NCI-H2081 (cell line): Measurements from ENCODE around the gene LAMA2.
A peak's percentile ranks its signal among the peaks of the same experiment; 100 is the strongest.

Experiments
- DNase-seq, 2 experiments: peaks; one replicate each; lab custom pipeline; 2025; lab: John Stamatoyannopoulos, UW

Gene LAMA2

DNA sequence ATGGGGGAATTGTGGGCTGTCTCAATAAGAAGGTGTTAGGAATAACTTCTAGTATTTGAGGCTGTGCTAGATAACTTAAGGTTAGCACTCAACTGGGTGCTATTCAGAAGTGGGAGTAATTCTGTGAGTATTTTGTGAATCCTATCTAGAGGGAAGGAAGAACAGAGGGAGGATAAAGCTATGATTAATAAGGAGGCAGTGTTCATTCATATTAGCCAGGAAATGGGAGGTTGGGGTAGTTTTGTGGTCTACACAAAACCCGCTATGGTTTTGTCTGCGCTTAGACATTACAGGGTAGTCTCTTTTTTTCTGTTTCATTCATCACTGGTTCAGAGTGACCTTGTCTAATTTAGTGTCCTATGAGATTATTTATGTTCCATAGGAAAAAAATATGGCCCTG lies 486.0 kb downstream of the LAMA2 start:
- DNase-seq = no peak

DNA sequence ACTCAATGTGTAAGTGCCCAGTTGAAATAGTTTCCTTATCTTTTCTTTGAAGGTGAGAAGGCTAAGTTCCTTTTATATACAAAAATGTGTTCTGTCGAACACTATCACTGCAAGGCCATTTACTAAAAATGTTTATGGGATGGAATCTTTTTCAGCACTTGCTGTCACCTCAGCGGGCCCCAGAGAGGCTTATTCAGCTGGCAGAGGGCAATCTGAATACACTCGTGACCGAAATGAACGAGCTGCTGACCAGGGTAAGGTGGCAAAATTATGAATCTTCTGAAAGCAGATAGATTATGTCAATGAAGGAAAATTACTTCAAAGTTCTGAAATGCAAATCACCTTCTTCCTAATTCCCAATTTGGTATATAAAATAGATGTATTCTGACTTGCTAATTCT lies 486.8 kb downstream of the LAMA2 start:
- DNase-seq = no peak

DNA sequence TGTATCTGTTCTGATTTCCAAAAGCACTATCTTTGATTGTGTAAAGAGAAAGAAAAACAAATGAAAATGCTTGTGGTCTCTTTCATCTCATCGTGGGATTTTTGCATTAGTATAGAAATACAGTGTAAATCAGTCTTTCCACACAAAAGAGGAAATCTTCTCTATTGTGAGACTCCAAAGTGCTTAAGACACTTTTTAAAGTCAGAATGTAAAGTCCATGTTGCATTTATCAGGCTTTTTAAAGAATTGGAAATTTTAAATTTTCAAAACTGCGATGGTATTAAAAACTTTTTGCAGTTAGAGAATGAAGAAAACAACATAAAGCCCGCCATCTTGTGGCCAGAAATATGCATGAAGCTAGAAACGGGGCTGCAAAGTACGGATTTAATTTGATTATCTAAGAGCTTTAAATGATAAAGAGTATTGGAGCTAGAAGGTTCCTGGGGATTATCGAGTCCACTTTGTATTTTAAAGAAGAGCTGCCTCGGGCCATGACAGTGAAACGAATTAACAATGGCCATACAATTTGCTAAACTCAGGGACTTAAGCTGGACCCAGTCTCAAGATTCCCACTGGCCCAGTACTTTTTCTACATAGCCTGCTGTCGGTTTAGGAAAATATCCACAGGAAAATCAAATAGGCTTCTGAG lies 487.5 kb downstream of the LAMA2 start:
- peak in 1 of 2 experiments; percentile 10 for DNase-seq

DNA sequence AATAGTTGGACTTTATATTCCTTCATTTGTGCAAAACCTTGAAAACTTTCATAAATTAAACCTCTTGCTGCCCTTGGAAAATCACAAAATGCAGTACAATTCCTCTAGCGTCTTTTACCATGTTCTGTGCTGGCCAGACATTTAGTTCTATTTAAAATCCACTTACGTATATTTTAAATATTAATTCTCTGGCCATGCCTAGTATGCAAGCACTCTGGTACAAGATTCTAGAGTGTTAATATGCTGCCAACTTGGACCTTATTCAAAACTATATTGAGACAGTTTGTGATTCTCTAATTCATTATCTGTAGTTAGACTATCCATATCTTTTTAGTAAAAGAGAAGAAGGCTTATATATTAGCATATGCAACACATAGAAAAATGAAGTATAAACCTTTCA lies 498.9 kb downstream of the LAMA2 start:
- no peak for DNase-seq

DNA sequence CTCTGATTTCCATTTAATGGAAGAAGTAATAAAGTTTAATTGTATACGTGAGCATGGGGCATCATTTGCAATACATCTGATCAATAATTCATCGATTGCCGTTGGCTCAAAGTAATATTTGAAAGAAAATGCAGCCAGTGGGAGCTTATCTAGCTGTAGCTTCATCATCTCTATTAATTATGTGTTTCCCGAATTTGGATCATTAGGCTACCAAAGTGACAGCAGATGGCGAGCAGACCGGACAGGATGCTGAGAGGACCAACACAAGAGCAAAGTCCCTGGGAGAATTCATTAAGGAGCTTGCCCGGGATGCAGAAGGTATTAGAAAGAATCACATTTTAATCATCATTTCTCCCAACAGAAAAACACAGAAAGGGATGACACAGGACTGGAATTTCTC lies 500.0 kb downstream of the LAMA2 start:
- no peak for DNase-seq

DNA sequence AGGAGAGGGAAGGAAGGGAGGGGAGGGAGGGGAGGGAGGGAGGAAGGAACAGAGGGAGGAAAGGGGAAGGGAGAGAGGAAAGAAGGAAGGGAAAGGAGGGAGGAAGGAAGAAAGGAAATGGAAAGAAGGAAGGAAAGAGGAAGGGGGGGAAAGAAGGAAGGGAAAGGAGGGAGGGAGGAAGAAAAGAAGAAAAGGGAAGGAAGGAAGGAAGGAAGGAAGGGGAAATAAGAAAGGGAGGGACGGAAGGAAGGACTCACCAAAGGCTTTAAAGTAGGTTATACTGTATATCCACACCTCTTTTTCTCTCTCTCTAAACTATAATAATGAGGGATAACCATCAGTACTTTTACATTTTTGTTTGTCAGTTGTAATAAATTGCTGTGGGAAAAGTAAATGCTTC lies 502.2 kb downstream of the LAMA2 start:
- DNase-seq = no peak

DNA sequence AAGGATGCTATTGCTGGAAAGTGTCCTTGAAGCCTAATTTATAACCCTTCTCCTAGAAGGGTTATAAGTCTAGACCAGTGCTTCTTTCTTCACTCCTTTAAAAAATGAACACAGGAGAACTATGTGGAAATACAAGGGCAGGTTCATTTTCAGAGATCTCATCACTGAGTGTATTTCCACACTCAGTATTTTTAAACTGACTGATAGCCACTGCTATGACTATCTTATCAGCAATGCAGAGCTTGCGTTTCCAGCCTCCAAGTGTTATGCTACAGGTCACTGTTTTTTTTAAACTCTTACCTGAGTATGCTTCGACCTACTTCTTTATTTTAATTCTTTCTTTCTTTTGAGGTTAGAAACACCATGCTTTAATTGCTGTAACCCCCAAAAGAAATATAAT lies 508.0 kb downstream of the LAMA2 start:
- DNase-seq = no peak

DNA sequence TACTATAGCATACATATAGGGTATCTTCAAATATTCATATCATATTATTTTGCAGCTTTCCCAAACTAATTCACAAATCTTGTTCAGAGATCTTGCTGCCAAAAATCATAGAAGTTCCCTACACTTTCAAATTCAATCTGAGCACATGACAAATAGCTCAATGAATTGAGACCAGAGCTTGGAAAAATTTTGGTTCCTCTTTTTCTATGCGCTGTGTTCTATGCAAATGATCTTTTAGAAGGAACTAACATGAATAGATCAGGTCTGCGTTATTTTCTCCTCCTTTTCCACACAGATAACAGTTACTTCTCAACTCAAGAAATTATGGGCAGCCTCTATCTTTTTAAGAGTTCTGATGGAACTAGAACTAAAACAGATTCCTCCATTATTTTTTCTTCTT lies 510.7 kb downstream of the LAMA2 start:
- no peak for DNase-seq

DNA sequence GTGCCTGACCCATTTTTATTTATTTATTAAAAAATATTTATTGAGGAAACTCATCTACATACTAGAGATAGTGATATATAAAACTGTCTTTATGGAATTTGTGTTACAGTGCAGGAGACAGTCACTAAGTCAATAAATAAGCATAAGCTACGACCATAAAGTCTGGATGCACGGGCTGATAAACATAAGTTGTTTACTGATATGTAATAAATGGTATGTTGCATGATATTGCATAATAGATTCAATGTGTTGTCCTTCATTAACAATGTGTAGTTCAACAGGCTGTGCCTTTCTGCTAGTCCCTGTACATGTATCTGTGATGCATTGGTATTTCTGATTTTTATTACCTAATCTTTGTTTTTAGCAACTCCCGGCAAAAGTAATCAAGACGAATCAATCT lies 515.8 kb downstream of the LAMA2 start:
- no peak for DNase-seq

DNA sequence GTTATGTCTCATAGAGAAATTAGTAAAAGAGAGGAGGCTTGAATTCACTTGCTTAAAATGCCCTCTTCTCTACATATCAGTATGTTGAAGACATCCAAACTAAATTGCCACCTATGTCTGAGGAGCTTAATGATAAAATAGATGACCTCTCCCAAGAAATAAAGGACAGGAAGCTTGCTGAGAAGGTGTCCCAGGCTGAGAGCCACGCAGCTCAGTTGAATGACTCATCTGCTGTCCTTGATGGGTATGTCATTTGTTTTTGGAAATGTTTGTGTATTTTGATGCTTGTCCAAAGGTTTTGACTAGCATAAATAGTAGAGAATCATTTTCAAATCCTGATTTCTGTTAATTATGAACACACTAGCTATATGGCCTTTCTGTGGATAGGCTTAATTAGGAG lies 519.3 kb downstream of the LAMA2 start:
- DNase-seq = no peak

DNA sequence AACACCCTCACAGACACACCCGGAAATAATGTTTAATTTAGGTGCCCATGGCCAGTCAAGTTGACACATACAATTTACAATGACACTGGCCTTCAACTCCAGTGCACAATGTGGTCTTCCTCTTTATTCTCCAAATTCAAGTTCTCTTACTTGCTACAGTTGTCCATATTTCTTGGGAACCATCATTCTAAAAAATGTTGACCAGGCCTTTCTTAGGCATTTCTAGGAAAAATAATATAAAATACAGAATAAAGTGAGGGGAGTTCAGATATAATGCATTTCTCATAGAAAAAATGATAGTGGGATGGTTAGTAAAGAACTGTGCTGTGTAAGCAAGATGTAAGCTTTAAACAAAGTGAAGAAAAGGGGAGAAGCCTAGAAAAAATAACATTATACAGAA lies 528.2 kb downstream of the LAMA2 start:
- no peak for DNase-seq

DNA sequence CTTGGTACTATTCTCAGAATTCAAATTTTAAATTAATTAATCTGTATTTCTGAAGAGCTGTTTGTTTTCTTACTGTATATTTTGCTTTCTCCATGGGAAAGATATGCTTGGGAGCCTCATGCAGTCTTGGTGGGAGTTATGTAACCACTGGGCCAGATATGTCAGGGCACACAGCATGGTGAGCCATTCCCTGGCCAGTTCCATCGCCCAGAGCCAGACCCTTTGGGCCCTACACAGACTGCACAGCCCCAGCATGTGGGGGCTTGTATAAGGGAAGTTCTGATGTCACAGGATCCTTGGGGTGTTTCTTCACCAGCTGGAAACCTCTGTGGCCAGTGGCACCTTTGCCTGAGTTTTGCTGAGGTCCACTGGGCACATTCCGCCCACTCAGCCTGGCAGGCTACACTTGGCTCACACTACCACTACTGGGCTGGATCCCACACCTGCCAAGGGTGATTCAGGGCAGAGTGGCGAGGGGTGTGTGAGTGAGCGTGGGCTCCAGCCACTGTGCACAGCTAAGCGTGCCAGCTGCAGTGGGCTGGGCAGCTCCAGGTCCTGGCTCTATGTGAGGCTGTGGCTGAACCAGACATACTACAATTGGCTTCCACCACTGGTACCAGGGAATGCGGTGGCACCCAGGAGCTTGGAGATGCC lies 533.5 kb downstream of the LAMA2 start:
- no peak for DNase-seq

DNA sequence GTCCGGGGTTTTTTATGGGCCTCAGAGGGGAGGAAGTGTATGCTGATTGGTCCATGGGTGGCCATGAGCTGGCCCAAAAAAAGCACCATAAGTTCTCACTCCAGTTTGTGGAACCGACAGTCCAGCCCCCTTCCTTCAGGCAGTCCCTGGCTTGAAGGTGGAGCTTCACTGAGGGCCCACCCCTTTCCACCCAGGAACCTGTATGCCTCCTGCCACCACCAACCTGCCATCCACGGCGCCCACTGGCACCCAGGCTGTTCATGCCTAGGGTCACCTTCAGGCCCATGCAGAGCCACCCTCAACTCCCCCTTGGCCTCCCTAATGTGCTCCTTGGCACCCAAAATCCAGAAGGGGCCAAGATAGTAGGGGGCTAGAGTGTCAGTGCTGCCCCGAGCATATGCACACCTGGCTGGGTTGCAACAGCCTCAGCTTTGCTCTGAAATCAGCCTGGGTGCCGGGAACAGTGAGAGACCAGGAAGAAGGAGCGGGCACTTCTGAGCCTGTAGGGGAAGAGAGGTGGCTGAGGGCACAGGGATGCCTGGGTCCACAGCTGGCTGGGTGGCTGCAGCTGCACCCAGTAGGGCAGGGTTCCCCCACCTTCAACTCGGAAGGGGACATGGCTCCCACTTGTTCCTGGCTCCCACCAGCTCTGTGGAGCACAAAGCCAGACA lies 534.6 kb downstream of the LAMA2 start:
- DNase-seq = no peak

DNA sequence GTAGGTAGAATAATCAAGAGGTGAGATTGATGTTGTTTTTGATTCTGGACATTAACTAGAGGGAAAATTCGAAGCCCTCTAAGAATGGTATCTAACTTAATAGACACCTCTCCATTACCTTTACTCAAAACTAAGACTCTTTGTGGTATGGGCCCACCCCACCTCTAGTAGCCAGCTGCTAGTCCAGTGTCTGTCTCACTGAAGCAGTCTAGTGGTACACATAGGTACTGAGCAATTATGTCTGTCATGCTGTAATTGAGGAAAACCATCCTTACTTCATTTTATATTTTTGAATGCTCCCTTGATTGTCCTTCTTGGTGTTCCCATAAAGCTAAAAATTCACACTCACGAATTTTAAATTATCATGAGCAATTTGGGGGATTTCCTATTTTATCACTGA lies 536.4 kb downstream of the LAMA2 start:
- no peak for DNase-seq

DNA sequence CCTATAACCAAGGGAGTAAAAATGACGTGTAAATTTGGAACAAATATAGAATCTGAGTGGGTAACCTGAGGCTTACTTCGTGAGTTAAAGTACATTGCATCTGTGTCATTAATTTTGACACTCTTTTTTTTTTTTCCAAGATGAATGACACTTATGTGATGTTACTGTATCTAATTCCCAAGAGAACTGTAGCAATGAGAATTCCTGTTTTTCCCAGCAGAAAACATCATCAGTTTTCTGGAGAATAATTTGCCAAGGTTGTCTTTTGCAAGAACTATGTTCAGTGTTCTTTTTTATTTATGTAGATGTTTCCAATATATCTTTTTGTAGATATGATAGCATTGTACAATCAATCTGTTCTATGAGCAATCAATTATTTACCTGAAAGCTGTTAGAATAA lies 543.4 kb downstream of the LAMA2 start:
- DNase-seq = no peak

DNA sequence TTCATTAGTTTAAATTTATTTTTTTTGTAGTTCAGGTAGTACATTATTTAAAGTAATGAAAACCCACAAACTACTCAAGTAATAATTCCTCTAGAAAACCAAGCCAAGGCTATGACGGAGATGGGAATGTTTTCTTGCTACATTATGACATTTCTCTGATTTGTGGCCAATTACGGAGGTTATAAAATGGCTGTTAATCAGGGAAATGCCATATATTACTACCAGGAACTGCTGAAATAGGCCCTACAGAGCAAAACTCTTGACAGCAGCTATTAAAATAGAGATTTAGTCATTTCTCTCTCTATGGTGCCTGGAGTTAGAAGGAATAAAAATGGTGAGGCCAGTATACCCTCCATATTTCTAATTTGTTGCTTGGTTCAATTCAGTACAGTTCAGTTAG lies 547.0 kb downstream of the LAMA2 start:
- no peak for DNase-seq

DNA sequence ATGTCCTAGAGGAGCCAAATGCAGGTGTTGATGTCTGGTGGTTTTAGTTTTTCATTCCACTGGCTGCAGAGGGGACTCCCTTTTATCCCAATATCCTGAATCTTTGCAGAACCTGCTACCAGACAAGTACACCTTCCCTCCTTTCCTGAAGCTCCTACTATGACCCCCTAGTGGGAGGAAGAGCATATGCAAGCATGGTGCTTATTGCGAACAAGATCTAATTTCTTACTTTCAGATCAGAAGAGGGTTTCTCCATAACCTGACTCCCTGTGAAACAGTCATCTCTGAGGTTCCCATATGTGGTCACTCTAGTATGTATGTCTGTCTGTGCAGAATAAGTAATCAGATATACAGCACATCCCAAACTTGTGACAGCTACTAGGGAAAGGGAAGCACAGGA lies 549.8 kb downstream of the LAMA2 start:
- DNase-seq = no peak

DNA sequence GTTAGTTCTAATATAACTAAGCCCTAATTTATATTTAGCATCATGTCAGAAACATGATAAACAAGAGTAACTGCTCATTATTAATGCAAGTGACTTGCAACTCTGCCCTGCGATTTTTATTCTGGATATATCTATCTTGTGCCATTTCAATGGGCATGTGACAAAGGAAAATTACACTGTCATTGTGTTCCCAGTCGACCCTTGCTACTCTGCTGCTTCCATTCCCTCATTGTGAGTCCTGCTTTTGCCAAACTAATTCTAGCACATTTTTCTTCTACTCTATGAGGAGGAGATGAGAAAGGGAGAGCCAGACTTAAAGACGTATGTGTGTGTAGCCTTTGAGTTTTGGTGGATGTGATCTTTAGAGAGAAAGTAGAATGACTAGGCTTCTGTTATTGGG lies 551.2 kb downstream of the LAMA2 start:
- DNase-seq = no peak

DNA sequence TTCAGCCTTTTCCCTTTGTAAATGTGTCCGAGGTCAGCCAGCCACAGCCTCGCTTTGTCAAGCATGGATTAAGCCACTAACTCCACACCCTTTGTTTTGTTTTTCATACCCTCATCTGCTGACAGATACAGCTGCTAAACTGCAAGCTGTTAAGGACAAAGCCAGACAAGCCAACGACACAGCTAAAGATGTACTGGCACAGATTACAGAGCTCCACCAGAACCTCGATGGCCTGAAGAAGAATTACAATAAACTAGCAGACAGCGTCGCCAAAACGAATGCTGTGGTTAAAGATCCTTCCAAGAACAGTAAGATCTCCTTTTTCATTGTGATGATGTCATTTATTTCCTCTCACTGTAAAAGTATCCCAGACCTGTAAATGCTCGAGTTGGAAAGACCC lies 557.8 kb downstream of the LAMA2 start:
- DNase-seq = no peak

DNA sequence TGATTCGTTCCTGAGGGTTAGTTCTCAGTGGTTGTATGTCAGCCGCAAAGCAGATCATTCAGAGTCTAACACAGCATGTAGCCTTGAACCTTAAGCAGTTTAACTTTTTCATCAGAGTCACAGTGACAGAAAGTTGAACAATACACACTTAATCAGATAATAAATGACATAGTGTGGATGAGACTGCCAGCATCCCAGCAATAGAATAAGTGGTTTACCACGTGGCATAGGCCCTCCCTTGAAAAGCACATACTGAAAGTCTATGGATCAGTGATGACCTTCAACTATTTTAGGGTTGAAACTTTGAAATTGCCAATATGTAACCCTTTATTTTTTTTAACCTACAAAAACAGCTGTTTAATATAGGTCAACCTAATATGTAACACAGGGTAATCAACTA lies 561.7 kb downstream of the LAMA2 start:
- DNase-seq = no peak

DNA sequence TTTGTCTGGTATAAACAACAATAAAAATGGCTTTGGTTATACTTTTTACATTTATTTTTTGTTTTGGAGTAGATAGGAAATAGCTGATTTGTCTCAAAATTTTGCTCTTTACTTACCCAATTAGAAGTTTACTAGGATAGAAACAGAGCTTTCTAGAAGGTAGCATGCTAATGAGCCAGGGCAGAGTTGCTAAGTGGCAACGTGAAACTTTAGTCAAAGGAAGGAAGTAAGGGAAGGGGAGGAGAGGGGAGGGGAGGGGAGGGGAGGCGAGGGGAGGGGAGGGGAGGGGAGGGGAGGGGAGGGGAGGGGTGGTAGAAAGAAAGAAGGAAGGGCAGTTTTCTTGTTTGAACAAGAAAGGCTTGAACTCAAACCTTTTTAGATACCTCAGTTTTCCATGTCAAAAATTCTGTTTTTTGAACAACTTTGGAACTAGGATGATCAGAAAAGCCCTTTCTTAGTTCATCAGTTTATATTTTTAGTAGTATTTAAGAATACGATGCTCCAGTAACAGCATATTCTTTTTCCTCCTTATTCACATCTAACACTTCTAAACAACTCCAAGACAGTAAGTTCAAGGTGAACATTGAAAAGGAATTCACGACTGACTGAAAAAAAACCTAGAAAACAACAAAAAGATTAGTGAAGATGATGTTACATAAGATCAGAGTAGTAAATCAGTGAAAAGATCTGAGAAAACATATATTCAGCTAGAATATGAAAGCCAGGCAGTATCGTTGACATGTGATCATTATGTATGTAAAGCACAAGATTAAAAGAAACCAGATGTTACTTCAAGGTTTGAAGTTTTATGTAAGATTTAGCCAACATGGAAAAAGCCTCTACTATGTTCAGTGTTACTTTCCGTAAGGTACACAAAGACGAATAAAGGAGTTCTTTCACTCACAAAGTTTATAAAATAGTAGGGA lies 563.6 kb downstream of the LAMA2 start:
- DNase-seq = no peak

DNA sequence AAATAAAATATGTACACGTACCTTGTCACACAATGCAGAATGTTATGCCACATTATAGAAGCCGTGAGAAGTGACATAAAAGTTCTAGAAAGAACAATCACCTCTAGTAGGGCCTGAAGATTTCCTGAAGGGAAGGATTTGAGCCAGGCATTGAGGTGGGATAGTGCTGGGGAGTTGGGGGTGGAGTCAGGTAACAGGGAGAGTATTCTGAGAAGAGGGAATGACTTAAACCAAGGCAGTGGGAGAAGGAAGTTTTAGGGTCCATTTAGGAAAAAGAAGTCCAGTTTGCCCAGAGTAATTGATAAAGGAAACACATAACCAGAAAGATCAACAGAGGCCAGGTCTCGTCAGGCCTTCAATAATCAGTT lies 564.2 kb downstream of the LAMA2 start:
- no peak for DNase-seq

DNA sequence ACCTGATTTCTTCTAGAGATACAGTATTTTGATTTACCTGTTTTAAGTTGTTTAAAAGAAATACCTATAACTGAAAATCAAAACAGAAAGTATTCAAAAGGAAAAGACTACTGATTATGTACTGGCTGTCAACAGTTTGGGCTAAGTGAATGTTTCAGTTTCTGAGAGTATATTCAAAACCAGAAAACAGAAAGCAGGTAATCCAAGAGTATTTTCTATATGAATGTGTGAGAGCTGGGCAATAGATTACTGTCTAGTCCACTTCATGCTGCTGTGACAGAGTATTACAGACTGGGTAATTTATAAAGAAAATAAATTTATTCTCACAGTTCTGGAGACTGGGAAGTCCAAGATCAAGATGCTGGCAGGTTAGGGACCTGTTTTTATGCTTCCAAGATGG lies 566.0 kb downstream of the LAMA2 start:
- no peak for DNase-seq
